ENCODE data around the gene SNRPF.
"Not testable (repeated sequence)": the region's sequence is repeated elsewhere in the genome, so short reads cannot be mapped to it uniquely, and the experiment has no call there.

Gene SNRPF

DNA sequence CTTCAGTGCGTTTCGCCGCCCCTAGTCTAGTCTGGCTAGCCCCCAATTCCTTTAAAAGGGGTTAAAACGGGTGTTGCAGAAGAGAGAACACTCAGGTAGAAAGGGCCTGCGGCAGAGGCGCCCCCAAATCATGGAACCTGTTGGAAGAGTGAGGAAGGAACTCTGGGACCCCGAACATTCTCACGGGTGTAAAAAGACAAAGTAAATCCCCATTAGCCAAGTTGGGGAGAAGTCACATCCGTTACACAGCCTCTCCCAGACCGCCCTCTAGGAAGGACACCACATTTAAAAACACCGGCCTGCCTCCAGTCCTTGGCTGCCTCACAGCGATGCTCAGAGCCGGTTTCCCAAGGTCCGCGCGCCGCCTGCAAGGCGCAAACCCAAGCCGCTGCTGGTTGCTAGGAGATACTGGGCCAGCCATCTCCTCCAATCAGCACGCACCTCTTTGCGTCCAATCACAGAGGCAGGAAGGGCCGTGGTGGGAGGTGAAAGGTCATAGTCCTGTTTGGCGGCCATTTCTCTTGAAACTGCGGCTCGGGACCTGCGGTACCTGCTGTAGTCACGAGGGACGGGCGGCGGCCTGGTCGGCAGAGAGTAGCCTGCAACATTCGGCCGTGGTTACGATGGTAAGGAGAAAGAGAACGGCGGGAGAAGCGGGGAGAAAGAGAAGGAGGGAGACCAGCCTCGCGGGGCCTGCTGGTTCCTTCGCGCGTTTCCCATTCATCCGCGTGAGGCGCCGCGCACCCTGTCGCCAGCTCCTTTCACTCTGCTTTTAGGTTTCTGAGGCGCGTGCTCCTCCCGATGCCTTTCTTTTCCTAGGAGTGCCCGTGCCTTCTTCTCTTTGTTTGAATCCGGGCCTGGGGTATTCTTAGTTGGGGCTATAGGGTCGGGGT, at the start of gene SNRPF:
TSS of gene SNRPF (plus strand) at position 502 of the 893 bp plus-strand sequence. CDS start at position 624, 122 bp downstream.
- DNase-seq (ENCODE audit: low read depth): peak; percentile 99
- TF ChIP-seq, protein P1, sequence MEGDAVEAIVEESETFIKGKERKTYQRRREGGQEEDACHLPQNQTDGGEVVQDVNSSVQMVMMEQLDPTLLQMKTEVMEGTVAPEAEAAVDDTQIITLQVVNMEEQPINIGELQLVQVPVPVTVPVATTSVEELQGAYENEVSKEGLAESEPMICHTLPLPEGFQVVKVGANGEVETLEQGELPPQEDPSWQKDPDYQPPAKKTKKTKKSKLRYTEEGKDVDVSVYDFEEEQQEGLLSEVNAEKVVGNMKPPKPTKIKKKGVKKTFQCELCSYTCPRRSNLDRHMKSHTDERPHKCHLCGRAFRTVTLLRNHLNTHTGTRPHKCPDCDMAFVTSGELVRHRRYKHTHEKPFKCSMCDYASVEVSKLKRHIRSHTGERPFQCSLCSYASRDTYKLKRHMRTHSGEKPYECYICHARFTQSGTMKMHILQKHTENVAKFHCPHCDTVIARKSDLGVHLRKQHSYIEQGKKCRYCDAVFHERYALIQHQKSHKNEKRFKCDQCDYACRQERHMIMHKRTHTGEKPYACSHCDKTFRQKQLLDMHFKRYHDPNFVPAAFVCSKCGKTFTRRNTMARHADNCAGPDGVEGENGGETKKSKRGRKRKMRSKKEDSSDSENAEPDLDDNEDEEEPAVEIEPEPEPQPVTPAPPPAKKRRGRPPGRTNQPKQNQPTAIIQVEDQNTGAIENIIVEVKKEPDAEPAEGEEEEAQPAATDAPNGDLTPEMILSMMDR (conservative IDR thresholded peaks at IDR 0.05; ENCODE audit: low read depth, low read length): peak; percentile 35
- H3K4me3 ChIP-seq (ENCODE audit: low read depth, low read length): peak within 1 kb of the TSS; percentile 89

DNA sequence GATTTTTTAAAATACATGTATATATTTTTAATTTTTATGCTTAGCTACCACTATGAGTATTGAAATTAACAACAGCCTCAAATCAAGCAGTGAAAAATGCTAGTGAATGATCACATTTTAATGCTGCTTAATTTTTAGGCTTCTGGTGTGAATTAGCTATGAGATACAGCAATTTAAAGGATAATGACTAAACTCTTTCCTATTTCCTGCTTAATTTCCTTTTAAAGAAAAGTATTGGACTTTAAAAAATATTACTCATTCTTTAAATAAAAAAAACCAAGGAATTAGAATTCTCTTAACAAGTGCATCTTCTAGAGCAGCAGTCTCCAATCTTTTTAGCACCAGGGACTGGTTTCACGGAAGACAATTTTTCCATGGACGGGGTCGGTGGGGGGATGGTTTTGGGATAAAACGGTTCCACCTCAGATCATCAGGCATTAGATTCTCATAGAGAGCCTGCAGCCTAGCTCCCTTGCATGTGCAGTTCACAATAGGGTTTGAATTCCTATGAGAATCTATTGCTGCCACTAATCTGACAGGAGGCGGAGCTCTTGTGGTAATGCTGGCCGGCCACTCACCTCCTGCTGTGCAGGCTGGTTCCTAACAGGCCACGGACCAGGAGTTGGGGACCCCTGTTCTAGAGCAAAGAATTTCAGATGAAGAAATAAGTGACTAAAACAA, 49.6 kb upstream of the SNRPF start:
- DNase-seq (ENCODE audit: low read depth): no peak
- TF ChIP-seq, protein P1 (conservative IDR thresholded peaks at IDR 0.05; ENCODE audit: low read depth, low read length): no peak

DNA sequence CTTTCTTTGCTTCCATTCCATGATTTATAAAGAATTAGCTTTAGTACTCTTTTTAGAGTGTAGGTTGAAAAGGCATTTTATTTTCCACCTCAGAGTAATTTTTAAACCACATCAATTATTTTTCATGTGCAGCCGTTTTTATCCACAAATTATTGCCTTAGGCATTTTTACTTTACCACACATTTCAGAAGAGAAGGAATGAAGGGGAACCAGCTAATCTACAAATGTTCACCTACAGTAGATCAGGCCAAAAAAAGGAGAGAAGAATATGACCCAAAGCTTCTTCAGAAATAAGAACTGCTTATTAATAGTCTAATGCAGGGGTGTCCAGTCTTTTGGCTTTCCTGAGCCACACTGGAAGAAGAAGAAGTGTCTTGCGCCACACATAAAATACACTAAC, 48.3 kb upstream of the SNRPF start:
- no peak overlapping the region for H3K4me3 ChIP-seq (ENCODE audit: low read depth, low read length)
- DNase-seq (ENCODE audit: low read depth): no peak
- TF ChIP-seq, protein P1 (conservative IDR thresholded peaks at IDR 0.05; ENCODE audit: low read depth, low read length): no peak

More for the DNA sequence above, 49.6 kb upstream of the SNRPF start:
- H3K4me3 ChIP-seq (ENCODE audit: low read depth, low read length): no peak overlapping the region

DNA sequence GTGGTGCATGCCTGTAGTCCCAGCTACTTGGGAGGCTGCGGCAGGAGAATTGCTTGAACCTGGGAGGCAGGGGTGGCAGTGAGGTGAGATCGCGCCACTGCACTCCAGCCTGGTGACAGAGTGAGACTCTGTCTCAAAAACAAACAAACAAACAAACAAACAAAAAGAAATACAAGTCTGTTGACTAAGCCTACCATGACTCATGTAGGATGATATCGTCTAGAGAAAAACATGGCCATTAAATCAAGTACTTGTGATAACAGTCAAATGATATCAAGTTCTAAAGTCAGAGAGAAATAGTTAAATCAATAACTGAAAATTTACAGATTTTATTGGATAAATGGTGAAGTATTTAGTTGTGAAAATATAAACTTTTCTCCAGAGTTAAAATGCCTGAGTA, 46.6 kb upstream of the SNRPF start:
- not testable (repeated sequence) for DNase-seq (ENCODE audit: low read depth)

DNA sequence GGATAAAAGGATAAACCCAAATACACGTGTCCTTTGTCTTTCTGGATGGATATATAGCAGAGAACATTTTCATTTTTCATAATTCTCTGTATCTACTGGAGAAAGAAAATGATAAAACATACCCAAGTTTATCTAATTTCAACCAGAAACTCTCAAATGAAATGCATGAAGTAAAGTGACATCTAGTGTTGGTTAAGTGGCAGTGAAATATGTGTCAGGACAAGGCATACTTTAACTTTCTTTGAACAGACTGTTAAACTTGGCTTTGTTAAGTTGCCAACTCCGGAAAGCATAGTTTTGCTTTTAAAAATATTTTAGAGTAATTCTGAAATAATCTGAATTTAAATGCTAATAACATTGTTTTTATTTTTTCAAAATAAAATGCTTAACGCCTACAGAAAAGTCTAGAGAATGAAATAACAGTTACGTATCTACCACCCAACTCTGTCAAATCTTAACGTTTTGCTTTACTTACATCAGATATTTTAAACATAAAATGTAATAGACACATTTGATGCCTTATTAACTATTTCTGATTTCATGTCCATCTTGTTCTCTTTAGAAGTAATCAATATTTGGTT, 43.0 kb upstream of the SNRPF start:
- peak; percentile 61 for DNase-seq (ENCODE audit: low read depth)
- no peak overlapping the region for H3K4me3 ChIP-seq (ENCODE audit: low read depth, low read length)
- TF ChIP-seq, protein P1 (conservative IDR thresholded peaks at IDR 0.05; ENCODE audit: low read depth, low read length): peak; percentile 73

More for the DNA sequence above, 46.6 kb upstream of the SNRPF start:
- not testable (repeated sequence) for H3K4me3 ChIP-seq (ENCODE audit: low read depth, low read length)

DNA sequence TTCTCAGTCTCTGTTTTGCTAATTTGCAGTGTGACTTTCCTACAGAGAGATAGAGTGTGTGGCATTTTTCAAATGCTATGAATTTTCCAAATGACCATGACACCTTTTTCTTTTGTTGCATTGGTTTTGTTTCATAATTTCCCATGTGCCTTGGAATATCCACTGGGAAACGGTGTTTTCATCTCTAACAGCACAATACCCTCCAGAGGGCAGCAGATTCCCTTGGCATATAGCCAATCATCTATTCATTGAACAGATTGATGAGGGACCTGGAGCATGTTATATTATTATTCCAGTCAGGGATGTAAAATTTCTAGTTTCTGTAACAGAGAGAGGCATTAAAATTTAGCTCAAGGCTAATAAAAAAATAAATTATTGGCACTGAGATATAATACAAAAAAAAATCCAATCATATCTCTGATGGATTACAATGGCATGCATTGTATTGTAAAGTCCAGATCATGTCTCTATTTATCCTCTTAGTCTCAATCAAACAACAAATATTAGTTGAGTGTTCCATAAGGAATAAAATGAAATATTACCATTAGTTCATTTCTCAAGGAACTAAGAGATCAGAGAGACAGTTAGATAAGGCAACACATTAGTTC, 38.6 kb upstream of the SNRPF start:
- peak; percentile 72 for DNase-seq (ENCODE audit: low read depth)
- H3K4me3 ChIP-seq (ENCODE audit: low read depth, low read length): no peak overlapping the region
- TF ChIP-seq, protein P1 (conservative IDR thresholded peaks at IDR 0.05; ENCODE audit: low read depth, low read length): peak; percentile 71

DNA sequence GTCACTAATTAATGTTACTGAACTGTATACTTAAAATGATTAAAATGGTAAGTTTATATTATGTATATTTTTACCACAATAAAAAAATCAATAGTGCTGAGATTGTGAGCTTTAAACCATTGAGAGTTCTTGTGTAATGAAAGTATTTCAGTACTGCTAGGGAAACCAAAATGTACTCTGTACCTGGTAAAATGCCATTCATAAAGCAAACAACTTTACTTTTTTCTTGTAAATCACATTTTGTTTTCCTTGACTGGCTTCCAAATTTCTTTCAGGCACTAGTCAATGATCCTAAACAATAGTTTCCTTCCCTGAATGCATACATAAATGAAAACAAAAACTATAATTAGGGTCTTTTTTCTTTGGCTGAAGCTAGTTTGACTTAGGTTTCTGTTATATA, 29.4 kb upstream of the SNRPF start:
- TF ChIP-seq, protein P1 (conservative IDR thresholded peaks at IDR 0.05; ENCODE audit: low read depth, low read length): no peak
- no peak overlapping the region for H3K4me3 ChIP-seq (ENCODE audit: low read depth, low read length)
- DNase-seq (ENCODE audit: low read depth): peak; percentile 10

Measured in choroid plexus epithelial cell (primary cell).